Measurements from ENCODE around the gene DDIT4. TPM values are rescaled to one million over a fixed set of nuclear protein-coding genes. Genes with fewer than 3 reads are reported as not detected.
A peak's percentile ranks its signal among the peaks of the same experiment; 100 is the strongest.

The DDIT4 gene
- total and polyA plus RNA-seq, 9 of the 15 experiments (the other 6 are each of a cell fraction or from before 2014, with no cell fraction given): 8.2 to 675 (median 159) TPM

GRCh38 chr10:72254813-72255568 is 18.7 kb upstream of the DDIT4 start (continued):
- TF ChIP-seq SFPQ (IDR thresholded peaks at IDR 0.05; ENCODE audit: low read depth, low read length) (no peak), HMGN3 (IDR thresholded peaks at IDR 0.05; ENCODE audit: borderline replicate concordance, extremely low read depth, insufficient read length, low read depth, low read length) (peak; percentile 32), CREB3 (tag; conservative IDR thresholded peaks at IDR 0.05; ENCODE audit: low read depth) (0 out of 2 replicates have a peak, but pooled peaks have one; percentile 53), TFE3 (CRISPR knock-in tag; IDR thresholded peaks at IDR 0.05) (no peak), ZNF280A (IDR thresholded peaks at IDR 0.05; ENCODE audit: low read depth, partially characterized antibody) (no peak), KLF16 (IDR thresholded peaks at IDR 0.05) (no peak), SRSF3 (IDR thresholded peaks at IDR 0.05; ENCODE audit: insufficient read depth, low read length) (no peak), HDAC2 (IDR thresholded peaks at IDR 0.05) (peak; percentile 87), ZBTB49 (CRISPR knock-in tag; IDR thresholded peaks at IDR 0.05; ENCODE audit: borderline replicate concordance) (no peak), CREB1 (IDR thresholded peaks at IDR 0.05) (no peak), CREB1 (CRISPR knock-in tag; IDR thresholded peaks at IDR 0.05) (no peak), BRCA1 (IDR thresholded peaks at IDR 0.05) (no peak), BRCA1 (CRISPR knock-in tag; IDR thresholded peaks at IDR 0.05) (no peak), EGR1 (conservative IDR thresholded peaks at IDR 0.05) (peak; percentile 84), NCOA4 (IDR thresholded peaks at IDR 0.05; ENCODE audit: partially characterized antibody) (no peak)
